GM18951 (cell line): Measurements from ENCODE around the gene SLIT2.

Experiments used
- POLR2A ChIP-seq: IDR thresholded peaks from 4 replicates; pipeline ENCODE4 v1.6.1; 2011; ENCODE audit warnings: mild to moderate bottlenecking; ENCODE audit not compliant: insufficient read length, insufficient read depth; ENCODE audit errors: extremely low read depth
- in situ Hi-C: fragments of 300-500 bp; cut with MboI; formaldehyde crosslinking; loops from one replicate; pipeline ENCODE4 v1.12.0; 2022; ENCODE audit warnings: low sequenced_read_pairs, mixed read lengths, inconsistent platforms; ENCODE audit not compliant: unreplicated experiment

SLIT2 gene

GRCh38 chr4:20253735-20254409, 2.2 kb downstream of the SLIT2 start:
- TF ChIP-seq POLR2A = no peak
- in situ Hi-C loops = no loop called here

DNA sequence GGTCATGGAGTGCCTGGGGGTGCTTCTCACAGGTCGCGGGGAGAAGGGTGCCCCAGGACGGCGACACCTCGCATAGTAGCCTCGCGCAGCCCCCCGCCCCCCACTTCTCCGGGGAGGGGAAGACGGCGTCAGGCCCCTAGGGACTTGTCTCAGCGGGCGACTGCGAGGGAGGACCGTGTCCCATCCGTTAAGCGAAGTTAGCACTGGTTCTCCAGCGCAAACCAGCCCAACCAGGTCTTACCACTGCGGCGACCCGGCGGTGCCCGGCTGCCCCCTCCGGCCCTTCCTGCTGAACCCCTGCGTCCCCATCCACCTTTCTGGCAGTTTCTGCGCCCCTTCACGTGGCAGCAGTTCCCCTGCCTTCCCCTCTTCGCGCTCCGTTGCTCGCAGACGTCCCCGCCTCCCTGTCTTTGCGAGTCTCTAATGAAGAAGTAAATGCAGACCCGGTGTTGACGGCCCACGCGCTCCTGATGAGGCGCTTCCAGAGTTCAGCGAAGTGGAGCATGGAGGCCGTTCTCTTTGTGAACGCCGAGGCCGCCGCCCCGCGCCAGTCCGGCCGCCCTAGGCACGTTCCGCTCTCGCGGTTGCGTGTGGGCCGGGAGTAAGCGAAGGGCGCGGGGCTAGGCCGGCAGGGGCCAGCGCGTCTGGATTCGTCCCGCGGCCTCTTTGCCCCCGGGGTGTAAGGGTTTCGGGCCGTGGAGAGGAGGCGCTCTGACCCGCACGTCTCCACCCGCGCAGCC, 3.0 kb downstream of the SLIT2 start:
- in situ Hi-C loops = no loop called here
- TF ChIP-seq POLR2A = no peak

- in situ Hi-C loops = no loop called here
- no peak for TF ChIP-seq POLR2A
Measured at GRCh38 chr4:20255251-20255586, 3.5 kb downstream of the SLIT2 start.

DNA sequence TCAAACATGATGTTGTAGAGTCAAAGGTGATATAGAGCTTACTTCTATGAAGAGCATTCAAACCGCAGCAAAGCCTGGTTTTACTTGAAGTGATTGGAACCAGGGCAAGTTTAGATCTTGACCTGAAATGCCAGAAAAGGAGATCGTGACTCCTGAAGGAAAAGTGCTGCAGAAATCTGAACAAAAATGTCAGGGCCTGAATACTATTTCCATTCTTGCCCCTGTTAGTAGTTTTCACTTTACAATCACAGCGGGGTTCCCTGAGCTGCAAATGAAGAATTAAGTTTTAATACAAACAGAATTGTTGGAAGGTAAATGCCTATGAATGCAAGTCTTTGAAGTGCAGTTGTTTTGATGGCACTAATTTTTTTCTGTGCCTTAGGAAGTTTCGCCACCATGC, 4.1 kb downstream of the SLIT2 start:
- TF ChIP-seq POLR2A = no peak
- in situ Hi-C loops = no loop called here

DNA sequence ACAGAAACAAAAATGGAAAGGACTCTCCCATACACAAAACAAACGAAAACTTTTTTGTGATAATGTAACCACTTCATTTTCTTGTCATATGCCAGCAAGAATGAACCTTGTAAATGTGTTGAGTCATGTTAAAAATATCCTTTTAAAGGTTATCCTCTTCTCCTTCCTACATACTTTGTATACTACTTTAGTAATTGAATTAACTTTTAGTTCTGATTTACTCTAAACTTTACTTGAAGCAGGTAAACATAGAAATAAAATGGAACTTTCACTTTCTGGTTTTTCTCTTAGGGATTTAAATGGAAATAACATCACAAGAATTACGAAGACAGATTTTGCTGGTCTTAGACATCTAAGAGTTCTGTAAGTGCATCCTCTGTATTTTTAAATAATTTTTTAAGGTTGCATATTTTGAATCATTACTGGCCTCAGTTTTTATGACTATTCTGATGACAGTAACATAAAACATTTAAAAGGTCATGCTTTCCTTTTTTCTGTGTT, 4.7 kb downstream of the SLIT2 start:
- TF ChIP-seq POLR2A = no peak
- in situ Hi-C loops = no loop called here

- in situ Hi-C loops = no loop called here
- no peak for TF ChIP-seq POLR2A
Measured at GRCh38 chr4:20259707-20260106, 8.0 kb downstream of the SLIT2 start.

DNA sequence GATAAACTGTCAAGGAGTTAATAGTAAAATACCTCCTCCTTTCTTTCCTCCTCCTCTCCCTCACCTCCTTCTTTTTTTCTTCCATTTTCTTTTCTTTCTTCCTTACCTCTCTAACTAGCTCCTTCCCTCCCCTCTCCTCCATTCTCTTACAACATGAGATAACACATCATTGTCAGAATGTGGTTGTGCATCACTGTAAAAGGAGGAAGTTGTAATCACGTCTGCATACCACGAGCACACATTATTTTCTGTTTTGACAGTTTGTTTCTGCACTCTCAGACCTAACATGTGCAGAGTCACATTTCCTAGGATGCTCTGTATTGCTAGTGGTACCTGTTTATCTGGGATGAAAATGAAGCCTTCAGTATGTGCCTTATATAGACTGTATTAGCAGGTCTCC, 9.1 kb downstream of the SLIT2 start:
- in situ Hi-C loops = no loop called here
- no peak for TF ChIP-seq POLR2A

DNA sequence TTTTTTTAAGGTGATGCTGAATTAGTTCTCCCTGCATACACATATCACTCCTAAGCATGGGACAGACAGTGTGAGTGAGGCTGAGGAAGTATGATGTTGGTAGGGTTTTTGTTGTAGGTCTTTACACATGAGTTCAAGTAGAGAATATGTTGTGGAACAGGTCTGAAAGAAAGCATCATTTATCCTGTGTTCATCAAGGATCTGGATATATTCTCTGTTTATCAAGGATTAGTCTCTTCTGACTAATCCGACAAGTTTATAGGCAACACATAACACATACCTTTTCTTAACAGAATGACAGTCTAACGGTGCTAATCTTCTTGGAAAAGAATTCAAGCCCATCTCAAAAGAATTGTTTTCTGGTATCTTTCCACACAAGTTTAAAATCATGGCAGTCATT, 10.5 kb downstream of the SLIT2 start:
- in situ Hi-C loops = no loop called here

DNA sequence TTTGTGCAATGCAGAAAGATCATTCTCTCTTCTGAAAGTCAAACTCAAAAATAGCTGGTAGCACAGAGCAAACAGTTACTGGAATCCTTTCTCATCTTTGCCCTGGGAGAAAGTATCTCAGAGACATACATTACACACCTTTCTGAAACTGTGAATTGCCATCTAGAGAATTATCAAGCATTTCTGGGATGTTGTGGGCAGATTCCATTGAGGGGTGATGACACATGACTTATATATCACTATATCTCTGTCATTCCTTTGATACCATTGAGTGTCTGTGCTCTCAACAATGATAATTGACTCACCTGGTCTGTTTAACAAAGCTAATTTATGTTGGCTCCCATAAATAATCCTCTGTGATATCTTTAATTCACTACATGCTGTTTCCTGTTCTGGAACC, 13.0 kb downstream of the SLIT2 start:
- TF ChIP-seq POLR2A = no peak
- in situ Hi-C loops = no loop called here

More for the DNA sequence above, 10.5 kb downstream of the SLIT2 start:
- TF ChIP-seq POLR2A = no peak

GRCh38 chr4:20265726-20266125, 14.0 kb downstream of the SLIT2 start:
- in situ Hi-C loops = no loop called here
- no peak for TF ChIP-seq POLR2A

DNA sequence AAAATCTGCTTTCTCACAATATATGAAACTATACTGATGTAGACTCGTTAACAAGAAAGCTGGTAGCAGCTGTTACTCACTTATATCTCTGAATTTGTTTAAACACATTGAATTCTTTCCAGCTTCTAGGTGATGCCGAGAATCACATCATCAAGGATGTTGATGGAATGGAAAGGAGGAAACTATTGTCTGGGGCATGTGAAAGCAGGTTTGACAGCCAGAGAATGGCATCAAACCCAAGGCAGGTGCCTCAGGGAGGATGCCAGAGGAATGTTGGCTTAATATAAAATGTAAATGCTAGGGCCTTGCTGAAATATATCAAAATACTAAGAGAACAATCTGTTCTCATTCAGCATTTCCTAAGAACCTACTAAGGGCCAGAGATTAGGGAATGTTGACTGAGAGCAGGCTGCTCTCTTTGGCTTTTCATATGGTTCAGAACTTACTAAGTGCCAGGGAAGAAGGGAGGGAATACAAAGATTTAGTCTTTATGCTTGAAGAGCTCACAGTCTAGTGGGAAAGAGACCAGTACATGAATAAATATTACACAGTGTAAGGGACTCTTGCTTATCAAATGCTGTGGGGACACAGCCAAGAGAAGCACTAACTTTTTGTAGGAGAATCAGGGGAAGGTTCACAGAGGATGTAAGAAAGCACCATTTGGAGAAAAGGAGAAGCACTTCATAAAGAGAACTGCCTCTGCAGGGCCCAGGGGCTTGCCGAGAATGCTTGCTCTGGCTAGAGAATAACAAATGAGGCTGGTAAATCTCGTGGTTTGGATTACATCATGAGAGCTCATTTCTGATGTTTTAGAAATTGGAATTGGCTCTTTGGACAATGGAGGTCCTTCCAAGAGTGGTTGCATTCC, 14.7 kb downstream of the SLIT2 start:
- no peak for TF ChIP-seq POLR2A
- in situ Hi-C loops = no loop called here

DNA sequence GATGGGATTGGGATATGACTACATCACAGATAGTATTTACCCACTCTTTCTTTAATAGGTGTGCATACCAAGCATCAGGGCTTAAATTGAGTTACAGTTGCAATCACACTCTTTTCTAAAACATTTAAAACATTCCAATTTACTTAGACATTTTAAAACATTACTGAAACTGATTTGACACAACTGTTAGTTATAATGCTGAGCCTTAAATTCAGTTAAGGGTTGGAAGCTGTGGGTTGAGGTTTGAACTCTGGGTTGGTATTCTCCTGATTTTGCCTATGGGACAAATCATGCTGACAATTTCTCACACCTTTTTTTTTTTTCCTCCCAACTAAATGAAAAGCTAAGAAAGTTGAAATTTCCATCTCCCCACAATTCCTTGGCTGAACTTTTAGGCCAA, 16.3 kb downstream of the SLIT2 start:
- TF ChIP-seq POLR2A = no peak
- in situ Hi-C loops = no loop called here

DNA sequence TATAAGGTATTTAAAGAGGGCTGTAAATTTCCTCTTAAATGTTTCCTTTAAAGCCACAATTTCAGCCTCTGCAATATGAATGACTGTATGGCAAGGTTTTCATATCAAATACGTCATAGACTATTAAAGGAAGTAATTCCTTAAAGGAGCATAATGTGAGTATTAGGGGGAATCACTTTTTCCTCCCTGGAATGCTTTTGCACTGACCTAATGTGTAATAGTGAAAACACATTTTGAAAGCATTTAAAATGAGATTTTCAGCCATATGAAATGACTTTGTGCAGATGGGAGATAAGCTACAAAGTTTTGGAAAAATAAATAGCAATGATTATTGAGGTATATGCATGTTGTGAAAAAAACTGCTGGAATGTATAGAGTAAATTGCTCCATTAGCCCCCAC, 17.6 kb downstream of the SLIT2 start:
- in situ Hi-C loops = no loop called here
- no peak for TF ChIP-seq POLR2A
